Suprapubic skin (tissue), 4 donors: Measurements from ENCODE around the gene CCDC40. TPM values are rescaled to one million over a fixed set of nuclear protein-coding genes. Genes with fewer than 3 reads are reported as not detected.

Experiments used
- DNase-seq, 2 donors: peaks; one replicate each; pipeline ENCODE4 v3.0.0-alpha.2; 2019; ENCODE audit warnings: low spot score in 2 of 2
- H3K27ac ChIP-seq: fragments of 200-600 bp; sonication (generic); one replicate; pipeline ENCODE4 v1.5.1; 2019
- H3K27me3 ChIP-seq: fragments of 200-600 bp; sonication (generic); one replicate; pipeline ENCODE4 v1.5.1; 2019
- H3K36me3 ChIP-seq: fragments of 200-600 bp; sonication (generic); one replicate; pipeline ENCODE4 v1.5.1; 2019
- H3K4me1 ChIP-seq: fragments of 200-600 bp; sonication (generic); one replicate; pipeline ENCODE4 v1.5.1; 2019
- H3K4me3 ChIP-seq: fragments of 200-600 bp; sonication (generic); one replicate; pipeline ENCODE4 v1.5.1; 2019; ENCODE audit warnings: mild to moderate bottlenecking
- H3K9me3 ChIP-seq: fragments of 200-600 bp; sonication (generic); one replicate; pipeline ENCODE4 v1.5.1; 2019
- EP300 ChIP-seq: sonication (generic); formaldehyde crosslinking; IDR thresholded peaks from one replicate; pipeline ENCODE4 v1.6.1; 2017; ENCODE audit warnings: antibody characterized with exemption
- POLR2A ChIP-seq, 2 donors: fragments of 450-650 bp; IDR thresholded peaks; one replicate each; pipeline ENCODE4 v1.6.1; 2017; ENCODE audit warnings: antibody characterized with exemption in 2 of 2, mild to moderate bottlenecking in 2 of 2, moderate library complexity in 2 of 2
- POLR2AphosphoS5 ChIP-seq, 3 donors: sonication (generic); formaldehyde crosslinking; IDR thresholded peaks; one replicate each; pipeline ENCODE4 v1.6.1; 2017; ENCODE audit warnings: antibody characterized with exemption in 3 of 3
- WGBS: methylation state at CpG from one replicate; pipeline ENCODE4 v1.1.5; 2018; 5-methylcytosine and 5-hydroxymethylcytosine counted together
- total RNA-seq, 4 donors: library from RNA; depleted of rRNA; stranded (reverse); fragments of >200 nt; gene quantifications; one replicate each; pipeline ENCODE4 v1.1.0, GENCODE V29; 2016
- TF ChIP-seq, protein P1 (sequence below), 2 donors: fragments of 200-600 bp in 1 of 2; fragments of 450-650 bp in 1 of 2; sonication (generic) in 1 of 2; IDR thresholded peaks; one replicate each; pipeline ENCODE4 v1.5.1; 2016 to 2019; ENCODE audit warnings: antibody characterized with exemption in 2 of 2, mild to moderate bottlenecking in 1 of 2, moderate library complexity in 1 of 2

CCDC40 gene
- total RNA-seq, 4 donors from 2014 or later, result 1.2 to 4.4 (median 2.9) TPM

- Histone ChIP-seq H3K4me1 (peaks cover 18% of the 10 kb centered on the region), H3K4me3 (no peak overlapping the region), H3K36me3 (peaks cover 42% of the 10 kb centered on the region), H3K27ac (no peak overlapping the region), H3K9me3 (no peaks in the 10 kb centered on the region), H3K27me3 (no peaks in the 10 kb centered on the region)
- TF ChIP-seq, protein P1, sequence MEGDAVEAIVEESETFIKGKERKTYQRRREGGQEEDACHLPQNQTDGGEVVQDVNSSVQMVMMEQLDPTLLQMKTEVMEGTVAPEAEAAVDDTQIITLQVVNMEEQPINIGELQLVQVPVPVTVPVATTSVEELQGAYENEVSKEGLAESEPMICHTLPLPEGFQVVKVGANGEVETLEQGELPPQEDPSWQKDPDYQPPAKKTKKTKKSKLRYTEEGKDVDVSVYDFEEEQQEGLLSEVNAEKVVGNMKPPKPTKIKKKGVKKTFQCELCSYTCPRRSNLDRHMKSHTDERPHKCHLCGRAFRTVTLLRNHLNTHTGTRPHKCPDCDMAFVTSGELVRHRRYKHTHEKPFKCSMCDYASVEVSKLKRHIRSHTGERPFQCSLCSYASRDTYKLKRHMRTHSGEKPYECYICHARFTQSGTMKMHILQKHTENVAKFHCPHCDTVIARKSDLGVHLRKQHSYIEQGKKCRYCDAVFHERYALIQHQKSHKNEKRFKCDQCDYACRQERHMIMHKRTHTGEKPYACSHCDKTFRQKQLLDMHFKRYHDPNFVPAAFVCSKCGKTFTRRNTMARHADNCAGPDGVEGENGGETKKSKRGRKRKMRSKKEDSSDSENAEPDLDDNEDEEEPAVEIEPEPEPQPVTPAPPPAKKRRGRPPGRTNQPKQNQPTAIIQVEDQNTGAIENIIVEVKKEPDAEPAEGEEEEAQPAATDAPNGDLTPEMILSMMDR (IDR thresholded peaks at IDR 0.05), result no peak
- TF ChIP-seq POLR2A (IDR thresholded peaks at IDR 0.05), result no peak
- no peak for TF ChIP-seq POLR2AphosphoS5 (IDR thresholded peaks at IDR 0.05)
- no peak for TF ChIP-seq EP300
- WGBS, result 93% methylated on average over 24 of the region's 33 CpGs
- DNase-seq, result peak in 1 of 2 donors; percentile 58
These were observed 26.1 kb upstream of the CCDC40 start for GRCh38 chr17:80010283-80010858.

DNA sequence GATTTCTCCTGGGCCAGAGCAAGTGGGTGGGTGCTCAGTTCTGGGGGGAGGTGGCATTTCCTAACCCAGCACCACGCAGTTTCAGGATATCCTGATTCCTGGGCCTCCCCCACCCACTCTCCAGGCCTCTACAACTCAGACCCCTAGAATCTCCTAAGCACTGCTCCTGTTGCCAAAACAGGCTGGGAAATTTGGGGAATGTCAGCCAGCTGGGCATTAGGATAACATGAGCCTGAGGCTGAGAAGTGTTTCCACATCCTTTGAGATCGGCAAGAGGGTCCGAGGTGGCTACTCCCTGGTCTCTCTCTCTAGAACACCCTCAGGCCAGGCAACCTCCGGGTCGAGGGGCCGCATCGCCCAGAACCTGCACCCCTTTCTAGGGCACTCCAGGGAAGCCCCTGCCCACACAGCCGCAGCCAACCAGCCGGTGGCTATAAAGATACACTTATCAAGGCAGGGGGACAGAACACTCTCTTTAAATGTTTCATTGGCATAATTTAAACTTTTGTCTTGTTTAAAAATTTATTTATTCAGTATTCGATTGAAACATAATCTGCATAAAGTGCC lies 24.4 kb upstream of the CCDC40 start:
- TF ChIP-seq POLR2AphosphoS5 (IDR thresholded peaks at IDR 0.05) (no peak), EP300 (no peak), POLR2A (IDR thresholded peaks at IDR 0.05) (no peak)
- TF ChIP-seq, protein P1 (IDR thresholded peaks at IDR 0.05), result no peak
- H3K36me3 ChIP-seq, result peaks cover 42% of the 10 kb centered on the region
- H3K27me3 ChIP-seq, result no peaks in the 10 kb centered on the region
- WGBS, result 83% methylated on average over 10 of the region's 10 CpGs
- H3K27ac ChIP-seq, result no peak overlapping the region
- peaks cover 10% of the 10 kb centered on the region for H3K4me1 ChIP-seq
- no peaks in the 10 kb centered on the region for H3K9me3 ChIP-seq
- no peak overlapping the region for H3K4me3 ChIP-seq
- DNase-seq, result no peak

DNA sequence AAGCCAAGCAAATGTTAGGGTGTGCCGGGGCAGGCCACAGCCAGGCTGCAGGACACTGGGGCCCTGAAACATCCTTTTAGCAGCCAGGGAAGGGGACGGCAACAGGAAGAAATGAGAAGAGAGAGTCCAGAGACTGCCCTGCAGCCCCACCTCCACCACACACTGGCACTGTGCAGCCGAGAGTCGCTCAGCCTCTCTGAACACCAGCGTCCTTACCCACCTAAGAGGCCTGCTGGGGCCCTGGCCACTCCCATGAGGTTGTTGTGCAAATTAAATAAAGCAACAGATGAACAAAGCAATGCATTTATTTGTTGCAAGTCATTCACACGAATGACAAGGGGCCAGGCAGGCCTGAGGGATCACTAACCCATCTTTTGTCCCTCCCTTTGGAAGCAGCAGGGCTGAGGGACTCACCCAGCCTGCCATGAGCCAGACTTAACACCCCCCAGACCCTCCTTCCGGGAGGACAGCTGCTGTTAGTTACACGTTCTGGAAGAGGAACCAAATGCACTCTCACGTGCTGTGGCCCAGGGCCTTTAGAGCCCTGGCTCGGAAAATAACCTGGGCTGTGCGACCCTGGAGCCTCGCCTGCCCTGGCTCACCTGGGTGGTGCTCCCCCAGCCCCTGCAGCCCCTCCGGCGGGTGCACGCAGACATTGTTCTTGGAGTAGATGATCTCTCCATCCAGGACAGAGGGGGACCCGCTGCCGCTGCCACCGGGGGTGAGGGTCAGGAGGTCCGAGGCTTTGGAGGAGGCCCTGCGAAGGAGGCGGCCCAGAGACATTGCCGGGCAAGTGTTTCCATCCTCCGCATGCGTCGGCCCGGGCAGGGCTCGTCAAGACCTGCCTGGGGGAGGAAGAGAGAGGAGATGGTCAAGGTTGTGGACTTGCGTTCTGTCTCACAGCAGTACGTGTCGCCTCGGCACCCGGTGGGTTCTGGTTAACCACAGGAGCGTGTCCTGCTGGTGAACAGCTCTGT lies 23.4 kb upstream of the CCDC40 start:
- WGBS, result 89% methylated on average over 17 of the region's 33 CpGs
- H3K27me3 ChIP-seq, result no peaks in the 10 kb centered on the region
- no peak overlapping the region for H3K27ac ChIP-seq
- no peak overlapping the region for H3K4me3 ChIP-seq
- H3K36me3 ChIP-seq, result peaks cover 37% of the 10 kb centered on the region
- no peaks in the 10 kb centered on the region for H3K9me3 ChIP-seq
- no peak for DNase-seq
- TF ChIP-seq EP300 (no peak), POLR2A (IDR thresholded peaks at IDR 0.05) (no peak), POLR2AphosphoS5 (IDR thresholded peaks at IDR 0.05) (no peak)
- TF ChIP-seq, protein P1 (IDR thresholded peaks at IDR 0.05), result no peak
- peaks cover 10% of the 10 kb centered on the region for H3K4me1 ChIP-seq

- no peak overlapping the region for H3K4me3 ChIP-seq
- peaks cover 11% of the 10 kb centered on the region for H3K36me3 ChIP-seq
- WGBS, result 91% methylated on average over 17 of the region's 18 CpGs
- H3K27me3 ChIP-seq, result no peaks in the 10 kb centered on the region
- DNase-seq, result no peak
- H3K9me3 ChIP-seq, result no peaks in the 10 kb centered on the region
- H3K27ac ChIP-seq, result no peak overlapping the region
- H3K4me1 ChIP-seq, result peaks cover 9% of the 10 kb centered on the region
- TF ChIP-seq, protein P1 (IDR thresholded peaks at IDR 0.05), result no peak
These were observed 19.0 kb upstream of the CCDC40 start for GRCh38 chr17:80017226-80018010.
